GM12892 (cell line): ENCODE data around the gene ISLR.

Experiments
- POLR2A ChIP-seq: IDR thresholded peaks from 2 replicates; pipeline ENCODE4 v1.6.1; 2011; ENCODE audit warnings: low read depth, low read length, control low read depth
- TAF1 ChIP-seq: IDR thresholded peaks from 2 replicates; pipeline ENCODE4 v1.6.1; 2011; ENCODE audit warnings: low read depth, mild to moderate bottlenecking, control low read depth, low read length, borderline replicate concordance

DNA sequence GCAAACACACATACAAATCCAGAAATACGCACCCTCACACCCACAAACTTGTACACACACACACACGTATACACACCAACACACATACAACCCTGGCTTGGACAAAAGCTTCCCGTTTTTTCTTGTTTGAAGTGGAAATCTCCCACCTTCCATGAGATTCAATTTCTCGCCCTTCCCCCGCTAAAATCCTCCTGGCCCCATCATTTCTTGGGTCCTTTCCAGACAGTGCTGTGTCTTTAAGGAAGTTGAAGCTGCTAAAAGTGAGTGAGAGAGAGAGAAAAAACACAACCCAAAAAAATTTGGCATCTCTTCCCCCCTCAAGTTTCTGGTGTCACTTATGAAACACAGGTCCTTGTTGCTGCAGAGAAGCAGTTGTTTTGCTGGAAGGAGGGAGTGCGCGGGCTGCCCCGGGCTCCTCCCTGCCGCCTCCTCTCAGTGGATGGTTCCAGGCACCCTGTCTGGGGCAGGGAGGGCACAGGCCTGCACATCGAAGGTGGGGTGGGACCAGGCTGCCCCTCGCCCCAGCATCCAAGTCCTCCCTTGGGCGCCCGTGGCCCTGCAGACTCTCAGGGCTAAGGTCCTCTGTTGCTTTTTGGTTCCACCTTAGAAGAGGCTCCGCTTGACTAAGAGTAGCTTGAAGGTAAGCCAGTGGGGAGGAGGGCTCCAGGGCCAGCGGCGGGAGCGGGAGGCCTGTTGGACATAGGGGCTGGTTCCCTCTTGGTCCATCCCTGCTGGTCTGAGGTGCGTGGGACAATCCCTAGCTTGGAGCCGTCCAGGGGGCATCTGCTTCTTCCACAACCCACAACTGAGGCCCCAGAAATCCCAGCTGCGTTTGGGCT, at the start of gene ISLR:
- TF ChIP-seq POLR2A (no peak), TAF1 (no peak)
